ENCODE data around the gene PIGH. TPM values are rescaled to one million over a fixed set of nuclear protein-coding genes. Genes with fewer than 3 reads are reported as not detected.
A peak's percentile ranks its signal among the peaks of the same experiment; 100 is the strongest.

The PIGH gene, protein sequence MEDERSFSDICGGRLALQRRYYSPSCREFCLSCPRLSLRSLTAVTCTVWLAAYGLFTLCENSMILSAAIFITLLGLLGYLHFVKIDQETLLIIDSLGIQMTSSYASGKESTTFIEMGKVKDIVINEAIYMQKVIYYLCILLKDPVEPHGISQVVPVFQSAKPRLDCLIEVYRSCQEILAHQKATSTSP
- total RNA-seq: 10 to 100 TPM; 20.5 to 31.9 (median 27.7) TPM

DNA sequence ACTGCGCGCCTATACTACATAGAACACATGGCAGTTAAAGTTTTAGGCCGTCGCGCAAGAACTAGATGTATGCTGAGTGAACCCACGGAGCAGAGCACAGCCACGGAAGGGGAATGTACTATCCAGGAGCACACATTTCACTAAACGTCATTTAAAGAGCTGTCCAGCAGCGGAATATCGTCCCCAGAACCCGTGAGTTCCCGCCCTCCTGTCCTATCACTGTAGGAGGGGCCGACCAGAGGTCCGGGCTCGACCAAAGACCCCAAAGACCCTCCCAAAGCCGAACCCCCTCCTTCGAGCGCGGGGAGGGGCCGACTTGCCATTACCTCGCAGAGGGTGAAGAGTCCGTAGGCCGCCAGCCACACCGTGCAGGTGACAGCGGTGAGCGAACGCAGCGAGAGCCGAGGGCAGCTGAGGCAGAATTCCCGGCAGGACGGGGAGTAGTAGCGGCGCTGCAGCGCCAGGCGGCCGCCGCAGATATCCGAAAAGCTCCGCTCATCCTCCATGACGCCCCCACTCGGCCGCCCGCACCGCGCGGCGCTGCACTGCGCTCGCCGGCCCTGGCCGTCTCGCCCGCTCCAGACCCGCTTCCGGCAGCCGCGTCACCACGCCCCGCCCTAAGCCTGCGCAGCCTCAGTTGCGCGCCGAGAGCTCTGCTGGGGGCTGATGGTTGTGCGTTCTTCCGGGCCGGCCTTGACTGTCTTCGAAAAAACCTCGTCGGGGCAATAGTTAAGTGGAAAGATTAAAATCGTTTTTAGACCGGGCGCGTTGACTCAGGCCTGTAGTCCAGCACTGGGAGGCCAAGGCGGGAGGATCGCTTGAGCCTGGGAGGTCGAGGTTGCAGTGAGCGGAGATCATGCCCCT, at the start of gene PIGH:
Gene PIGH, minus strand, starts transcription at position 571 of the 864 bp plus-strand sequence. Its CDS starts 65 bp downstream, at position 506.
- WGBS, 2 donors (ENCODE audit: low coverage in 1 of 2): 0% methylated on average over 2 to 6 of the region's 77 CpGs
- Histone ChIP-seq H3K4me1 (peaks cover 0 to 24% (median 8%) of the 10 kb centered on the region in 3 donors), H3K27ac (peak within 1 kb of the TSS; percentile 83 to 96 (median 93)), H3K36me3 (peaks cover 0 to 2% of the 10 kb centered on the region in 2 donors), H3K27me3 (no peaks in the 10 kb centered on the region), H3K9me3 (no peaks in the 10 kb centered on the region), H3K4me3 (peak within 1 kb of the TSS; percentile 79 to 81)
- peak; percentile 99 for ATAC-seq
- TF ChIP-seq, protein P1, sequence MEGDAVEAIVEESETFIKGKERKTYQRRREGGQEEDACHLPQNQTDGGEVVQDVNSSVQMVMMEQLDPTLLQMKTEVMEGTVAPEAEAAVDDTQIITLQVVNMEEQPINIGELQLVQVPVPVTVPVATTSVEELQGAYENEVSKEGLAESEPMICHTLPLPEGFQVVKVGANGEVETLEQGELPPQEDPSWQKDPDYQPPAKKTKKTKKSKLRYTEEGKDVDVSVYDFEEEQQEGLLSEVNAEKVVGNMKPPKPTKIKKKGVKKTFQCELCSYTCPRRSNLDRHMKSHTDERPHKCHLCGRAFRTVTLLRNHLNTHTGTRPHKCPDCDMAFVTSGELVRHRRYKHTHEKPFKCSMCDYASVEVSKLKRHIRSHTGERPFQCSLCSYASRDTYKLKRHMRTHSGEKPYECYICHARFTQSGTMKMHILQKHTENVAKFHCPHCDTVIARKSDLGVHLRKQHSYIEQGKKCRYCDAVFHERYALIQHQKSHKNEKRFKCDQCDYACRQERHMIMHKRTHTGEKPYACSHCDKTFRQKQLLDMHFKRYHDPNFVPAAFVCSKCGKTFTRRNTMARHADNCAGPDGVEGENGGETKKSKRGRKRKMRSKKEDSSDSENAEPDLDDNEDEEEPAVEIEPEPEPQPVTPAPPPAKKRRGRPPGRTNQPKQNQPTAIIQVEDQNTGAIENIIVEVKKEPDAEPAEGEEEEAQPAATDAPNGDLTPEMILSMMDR (IDR thresholded peaks at IDR 0.05): peak in 3 of 4 experiments; percentile 63 to 76 (median 71)
- no peak for TF ChIP-seq EP300 (IDR thresholded peaks at IDR 0.05)
- peak; percentile 78 to 89 for TF ChIP-seq POLR2A (IDR thresholded peaks at IDR 0.05)
- TF ChIP-seq POLR2AphosphoS5 (IDR thresholded peaks at IDR 0.05): peak; percentile 84

DNA sequence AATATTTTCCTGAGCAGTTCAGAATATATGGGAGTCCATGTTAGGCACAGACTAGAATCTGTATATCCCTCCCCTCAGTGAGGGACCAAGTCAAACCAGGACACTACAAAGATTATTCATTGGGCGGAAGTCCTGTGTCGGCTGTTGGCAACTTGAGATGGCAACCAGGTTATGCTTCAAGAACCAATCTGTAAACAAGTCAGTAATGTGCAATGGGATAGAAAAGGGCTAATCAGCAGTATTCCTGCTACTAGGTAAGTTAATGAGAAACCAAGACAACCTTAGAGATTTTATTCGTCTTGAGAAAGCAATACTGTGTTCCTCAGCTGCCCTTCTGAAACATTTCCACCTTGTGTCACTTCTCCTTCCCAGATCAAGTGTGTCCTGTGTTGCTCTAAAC, 46.1 kb upstream of the PIGH start:
- H3K9me3 ChIP-seq: no peaks in the 10 kb centered on the region
- H3K36me3 ChIP-seq: peaks cover 0 to 59% of the 10 kb centered on the region in 2 donors
- no peak overlapping the region for H3K4me3 ChIP-seq
- H3K27ac ChIP-seq: peak overlapping the region in 1 of 4 donors; percentile 69
- ATAC-seq: no peak
- H3K4me1 ChIP-seq: peaks cover 0 to 16% (median 0%) of the 10 kb centered on the region in 3 donors
- no peaks in the 10 kb centered on the region for H3K27me3 ChIP-seq
- WGBS, 2 donors (ENCODE audit: low coverage in 1 of 2): 97 to 100% methylated on average over 2 to 3 of the region's 3 CpGs
- TF ChIP-seq, protein P1 (IDR thresholded peaks at IDR 0.05): no peak
- no peak for TF ChIP-seq POLR2A (IDR thresholded peaks at IDR 0.05)
- TF ChIP-seq EP300 (IDR thresholded peaks at IDR 0.05): no peak
- no peak for TF ChIP-seq POLR2AphosphoS5 (IDR thresholded peaks at IDR 0.05)

DNA sequence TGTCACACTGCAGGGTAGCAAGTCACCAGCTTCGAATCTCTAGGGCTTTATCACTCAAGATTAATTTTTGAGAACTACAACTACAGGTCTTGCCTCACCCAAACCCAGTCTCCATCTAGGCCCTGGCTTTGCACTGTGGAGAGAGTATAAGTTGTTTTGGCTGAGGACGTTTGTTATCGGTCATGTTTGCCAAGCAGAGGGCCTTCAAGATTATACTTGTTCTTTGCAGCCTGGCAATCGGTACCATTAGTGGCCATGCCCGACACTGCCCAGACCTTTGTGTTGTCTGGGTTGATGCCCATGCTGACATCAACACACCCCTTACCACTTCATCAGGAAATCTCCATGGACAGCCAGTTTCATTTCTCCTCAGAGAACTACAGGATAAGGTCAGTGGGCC, 45.3 kb upstream of the PIGH start:
- WGBS, 2 donors (ENCODE audit: low coverage in 1 of 2): 80 to 93% methylated on average over 3 to 5 of the region's 5 CpGs
- peak overlapping the region; percentile 20 to 69 (median 44) for H3K27ac ChIP-seq
- no peak for ATAC-seq
- peaks cover 0 to 52% of the 10 kb centered on the region in 2 donors for H3K36me3 ChIP-seq
- TF ChIP-seq, protein P1 (IDR thresholded peaks at IDR 0.05): no peak
- TF ChIP-seq EP300 (IDR thresholded peaks at IDR 0.05) (no peak), POLR2A (IDR thresholded peaks at IDR 0.05) (no peak)
- no peak overlapping the region for H3K4me3 ChIP-seq
- H3K9me3 ChIP-seq: no peaks in the 10 kb centered on the region
- peaks cover 0 to 16% (median 0%) of the 10 kb centered on the region in 3 donors for H3K4me1 ChIP-seq
- H3K27me3 ChIP-seq: no peaks in the 10 kb centered on the region

DNA sequence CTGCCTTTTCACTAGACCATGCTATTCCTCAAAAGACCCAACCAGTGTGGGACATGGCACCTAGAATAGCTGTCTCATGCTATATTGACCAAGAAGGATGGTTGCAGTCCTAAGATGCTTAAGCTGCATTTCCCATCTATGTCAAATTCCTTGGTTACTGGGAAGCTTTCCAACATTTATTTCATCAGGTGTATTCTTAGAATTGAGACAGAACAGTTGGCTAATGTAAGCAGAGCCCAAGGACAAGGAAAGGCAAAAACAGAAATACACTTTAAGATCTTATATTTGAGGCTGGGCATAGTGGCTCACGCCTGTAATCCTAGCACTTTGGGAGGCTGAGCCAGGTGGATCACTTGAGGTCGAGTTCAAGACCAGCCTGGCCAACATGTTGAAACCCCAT, 44.4 kb upstream of the PIGH start:
- H3K36me3 ChIP-seq: peaks cover 0 to 42% of the 10 kb centered on the region in 2 donors
- H3K4me1 ChIP-seq: peaks cover 0 to 16% (median 0%) of the 10 kb centered on the region in 3 donors
- peak overlapping the region; percentile 20 to 69 (median 50) for H3K27ac ChIP-seq
- ATAC-seq: peak; percentile 36
- TF ChIP-seq POLR2A (IDR thresholded peaks at IDR 0.05) (no peak), POLR2AphosphoS5 (IDR thresholded peaks at IDR 0.05) (peak; percentile 42), EP300 (IDR thresholded peaks at IDR 0.05) (no peak)
- TF ChIP-seq, protein P1 (IDR thresholded peaks at IDR 0.05): no peak
- no peak overlapping the region for H3K4me3 ChIP-seq
- H3K9me3 ChIP-seq: no peaks in the 10 kb centered on the region
- WGBS, 2 donors (ENCODE audit: low coverage in 1 of 2): 49 to 59% methylated on average over 2 of the region's 2 CpGs
- no peaks in the 10 kb centered on the region for H3K27me3 ChIP-seq
